COLO829 (cell line): ENCODE measurements around the gene NPAS3.

Experiments
- DNase-seq: peaks from one replicate; pipeline ENCODE4 v3.0.0; 2012; ENCODE audit warnings: low spot score

NPAS3 gene

GRCh38 chr14:33516898-33517436 lies 578.3 kb downstream of the NPAS3 start:
- DNase-seq, result no peak

GRCh38 chr14:33521192-33521591 lies 582.5 kb downstream of the NPAS3 start:
- no peak for DNase-seq

- DNase-seq, result no peak
Measured at GRCh38 chr14:33524244-33524643, 585.6 kb downstream of the NPAS3 start.

- DNase-seq, result no peak
Measured at GRCh38 chr14:33525626-33526025, 586.9 kb downstream of the NPAS3 start.

DNA sequence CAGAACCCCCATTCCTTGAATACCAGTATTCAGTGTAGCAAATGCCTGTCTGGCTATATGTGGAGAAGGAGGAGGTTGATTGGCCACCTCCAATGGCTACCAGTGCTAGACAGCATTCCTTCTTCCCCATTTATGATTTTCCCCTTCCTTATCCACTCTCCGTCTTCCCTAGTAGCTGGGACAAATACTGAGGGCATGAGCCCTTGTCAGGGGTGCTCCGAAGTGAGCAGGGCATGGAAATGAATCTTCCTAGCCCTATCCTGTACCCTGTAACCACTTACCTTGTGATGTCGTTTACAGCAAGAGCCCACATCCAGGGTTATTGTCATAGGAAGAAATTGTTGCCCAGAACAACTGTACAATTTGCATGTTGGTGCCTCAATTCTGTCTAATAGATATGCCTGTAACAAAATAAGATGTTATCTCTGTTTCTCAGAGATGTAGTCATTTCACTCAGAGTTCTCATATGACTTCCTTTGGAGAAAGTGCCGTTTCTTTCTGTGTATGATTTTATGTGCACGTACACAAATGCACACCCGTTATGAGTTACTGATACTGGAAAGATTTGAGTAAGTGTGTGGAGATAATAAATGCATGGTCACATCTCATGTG lies 588.5 kb downstream of the NPAS3 start:
- no peak for DNase-seq

DNA sequence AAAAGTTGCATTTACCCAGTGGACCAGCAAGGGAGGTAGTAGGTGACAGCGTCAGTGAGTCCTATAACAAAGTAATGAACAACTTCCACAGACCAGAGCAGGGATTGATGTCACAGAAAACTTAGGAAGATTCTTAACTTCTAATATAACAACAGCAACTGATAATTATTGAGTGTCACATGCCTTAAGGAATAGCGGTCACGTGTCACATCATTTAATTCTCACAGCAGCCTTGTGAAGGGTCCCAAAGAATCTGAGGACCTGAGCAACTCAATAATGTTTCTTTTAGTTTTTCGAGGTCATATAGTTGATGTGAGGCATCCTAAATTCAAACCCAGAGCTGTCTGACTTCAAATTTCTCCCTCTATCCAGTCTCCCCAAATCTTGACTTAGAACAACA lies 590.0 kb downstream of the NPAS3 start:
- DNase-seq, result no peak

- DNase-seq, result no peak
Measured at GRCh38 chr14:33529787-33530757, 591.4 kb downstream of the NPAS3 start.

DNA sequence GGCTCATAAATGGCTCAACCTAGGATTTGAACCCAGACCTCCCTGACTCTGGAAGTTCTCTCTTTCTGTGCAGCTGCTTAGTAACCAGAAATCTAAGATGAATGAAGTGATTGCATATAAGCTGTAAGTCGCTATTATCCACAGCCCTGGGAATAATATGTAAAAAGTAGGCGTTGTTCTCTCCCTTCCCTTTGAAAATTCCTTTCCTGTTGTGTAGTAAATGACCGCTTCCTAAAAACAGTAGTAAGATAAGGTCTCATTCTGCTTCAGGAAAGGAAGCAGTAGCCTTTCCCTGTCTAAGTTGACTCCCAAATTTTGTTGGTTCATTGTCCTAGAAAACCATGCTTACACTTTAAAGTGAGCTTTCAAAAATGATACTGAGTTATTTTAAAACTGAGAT lies 593.9 kb downstream of the NPAS3 start:
- no peak for DNase-seq

GRCh38 chr14:33534104-33534503 lies 595.4 kb downstream of the NPAS3 start:
- DNase-seq, result no peak

DNA sequence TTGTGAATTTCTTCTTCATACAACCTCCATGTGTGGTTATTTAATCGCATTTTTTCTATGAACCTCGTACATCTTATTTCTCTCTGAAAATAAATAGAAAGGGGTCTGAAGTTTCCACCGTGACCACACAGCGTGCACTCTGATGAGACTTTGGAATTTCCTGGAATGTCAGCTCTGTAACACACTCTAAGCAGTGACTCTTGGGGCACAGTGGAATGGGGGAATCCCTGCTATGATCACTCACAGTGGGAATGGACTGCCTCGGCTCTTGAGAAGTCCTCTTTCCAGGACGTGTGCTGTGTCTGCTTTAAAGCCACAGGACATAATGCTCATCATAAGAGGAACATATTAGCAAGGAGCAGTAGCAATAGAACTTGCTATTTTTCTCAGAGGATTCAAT lies 596.0 kb downstream of the NPAS3 start:
- DNase-seq, result no peak

GRCh38 chr14:33539918-33540357 lies 601.3 kb downstream of the NPAS3 start:
- DNase-seq, result no peak

- DNase-seq, result no peak
Measured at GRCh38 chr14:33541171-33541570, 602.5 kb downstream of the NPAS3 start.

DNA sequence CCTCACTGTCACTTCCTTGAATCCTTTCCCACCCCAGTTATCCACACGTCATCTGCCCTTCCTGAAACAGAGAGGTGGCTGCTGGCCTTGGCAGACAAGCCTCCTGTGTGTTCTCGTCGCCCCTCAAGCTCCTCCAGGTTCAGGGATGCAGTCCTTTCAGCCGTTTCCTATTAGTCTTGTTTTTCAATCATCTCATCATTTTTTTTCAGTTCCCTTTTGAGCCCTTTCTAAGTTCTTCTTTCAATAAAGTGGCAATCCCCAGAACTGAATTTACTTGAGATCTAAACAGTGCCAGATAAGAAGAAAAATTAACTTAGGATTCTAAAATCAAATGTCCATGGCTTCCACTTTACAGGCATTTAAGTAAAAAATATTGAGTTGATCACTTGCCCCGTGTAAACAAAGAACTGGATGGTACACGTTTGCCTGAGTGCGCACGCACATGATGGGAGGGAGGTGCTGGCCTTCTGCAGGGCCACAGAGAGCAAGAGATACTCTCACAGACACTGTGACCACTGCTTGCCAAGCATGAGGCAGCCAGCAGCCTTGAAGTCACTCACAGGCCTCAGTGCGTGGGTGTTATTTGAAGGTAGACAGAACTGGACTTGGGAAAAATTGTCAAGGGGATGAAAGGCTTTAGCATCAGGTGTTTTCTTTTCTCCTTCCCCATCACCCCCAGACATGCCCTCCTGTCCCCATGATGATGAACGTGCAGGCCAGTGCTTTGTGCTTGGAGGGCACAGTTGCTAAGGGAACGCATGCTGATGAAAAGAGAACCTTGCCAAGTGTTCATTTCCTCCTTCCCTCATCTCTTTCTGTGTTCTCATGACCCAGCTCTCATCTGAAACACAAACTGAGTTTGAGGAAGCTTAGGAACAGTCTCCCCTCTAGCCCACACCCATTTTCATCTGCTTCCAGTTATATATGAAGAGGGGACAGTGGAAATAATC lies 603.9 kb downstream of the NPAS3 start:
- DNase-seq, result no peak

- no peak for DNase-seq
Measured at GRCh38 chr14:33545696-33546095, 607.0 kb downstream of the NPAS3 start.

DNA sequence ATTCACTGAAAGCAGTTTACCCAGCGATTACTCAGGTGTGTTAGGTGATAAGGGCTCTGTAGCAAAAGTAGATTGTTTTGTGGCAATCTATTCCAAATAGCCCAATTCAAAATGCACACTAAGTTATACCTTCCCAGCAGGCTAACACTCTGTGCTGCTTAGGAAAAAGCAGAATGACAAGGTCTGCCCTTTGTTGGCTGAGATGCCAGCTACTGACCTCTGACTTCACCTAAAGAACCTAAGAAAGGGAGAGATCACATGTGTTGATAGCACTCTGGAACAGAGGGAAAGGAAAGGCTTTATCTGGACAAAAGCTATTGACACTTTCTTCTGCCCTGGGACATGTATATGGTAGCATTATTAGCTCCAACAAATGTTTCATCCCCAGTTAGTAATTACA lies 609.9 kb downstream of the NPAS3 start:
- no peak for DNase-seq

DNA sequence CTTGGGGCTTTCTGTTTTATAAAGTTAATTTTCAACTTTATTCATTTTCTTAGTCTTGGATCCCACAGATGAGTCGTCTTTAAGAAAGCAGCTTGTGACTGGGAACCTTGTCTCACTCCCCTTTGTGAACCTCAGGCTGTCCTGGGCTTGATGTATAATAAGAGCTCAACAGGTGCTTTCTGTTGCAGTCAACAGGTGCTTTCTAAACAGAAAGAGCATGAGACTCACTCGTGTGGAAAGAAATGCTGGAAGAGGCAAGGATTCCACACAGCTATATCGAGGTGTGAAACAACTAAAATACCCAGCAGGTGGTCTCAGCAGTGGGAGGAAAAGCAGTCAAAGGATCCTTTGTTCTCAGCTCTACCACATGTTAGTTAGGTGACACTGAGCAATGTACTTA lies 613.3 kb downstream of the NPAS3 start:
- DNase-seq, result no peak

GRCh38 chr14:33553706-33554278 lies 615.1 kb downstream of the NPAS3 start:
- DNase-seq, result peak; percentile 16

- DNase-seq, result no peak
Measured at GRCh38 chr14:33554988-33555387, 616.3 kb downstream of the NPAS3 start.

GRCh38 chr14:33555710-33556350 lies 617.2 kb downstream of the NPAS3 start:
- no peak for DNase-seq

DNA sequence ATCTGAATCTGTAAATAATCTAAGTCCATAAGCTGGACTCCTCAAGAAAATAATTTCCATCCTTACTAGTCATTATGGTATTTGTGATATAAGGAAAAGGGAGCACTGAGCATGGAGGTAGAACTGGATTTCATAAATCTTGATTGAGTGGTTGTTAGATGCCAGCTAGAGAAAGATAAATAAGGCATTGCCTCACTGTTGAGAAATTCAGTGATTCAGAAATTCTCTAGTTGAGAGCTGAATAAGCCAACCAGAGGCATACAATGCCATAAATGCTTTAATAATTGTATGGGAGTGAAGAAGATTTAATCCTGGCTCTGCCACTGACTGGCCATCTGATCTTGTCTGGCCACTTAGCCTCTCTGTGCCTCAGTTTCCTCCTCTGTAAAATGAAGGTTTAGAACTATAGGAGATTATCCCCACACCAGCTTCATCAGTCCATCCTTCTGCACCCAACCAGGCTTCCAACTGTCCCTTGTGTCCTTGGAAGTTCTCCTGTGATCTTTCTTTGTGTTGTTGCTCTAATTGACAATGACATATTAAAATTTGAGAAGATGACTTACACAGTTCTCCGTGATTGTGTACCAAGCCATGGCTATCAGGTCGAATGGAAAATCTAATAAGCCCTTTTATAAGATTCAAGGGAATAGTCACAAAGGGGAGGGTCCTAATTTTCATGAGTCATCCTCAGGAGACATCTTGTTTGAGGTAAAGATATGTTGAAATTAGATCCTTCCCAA lies 617.9 kb downstream of the NPAS3 start:
- DNase-seq, result no peak
